ENCODE data around the gene LTC4S.

Gene LTC4S

GRCh38 chr5:179806250-179807048, 12.7 kb downstream of the LTC4S start, which contains the start of gene MGAT4B:
MGAT4B (minus strand) TSS chr5:179806866; CDS start chr5:179806583, 283 bp downstream.
- DNase-seq = peak; percentile 76

- DNase-seq = no peak
Measured at GRCh38 chr5:179812135-179812825, 18.5 kb downstream of the LTC4S start.

GRCh38 chr5:179812997-179813607, 19.3 kb downstream of the LTC4S start:
- no peak for DNase-seq

DNA sequence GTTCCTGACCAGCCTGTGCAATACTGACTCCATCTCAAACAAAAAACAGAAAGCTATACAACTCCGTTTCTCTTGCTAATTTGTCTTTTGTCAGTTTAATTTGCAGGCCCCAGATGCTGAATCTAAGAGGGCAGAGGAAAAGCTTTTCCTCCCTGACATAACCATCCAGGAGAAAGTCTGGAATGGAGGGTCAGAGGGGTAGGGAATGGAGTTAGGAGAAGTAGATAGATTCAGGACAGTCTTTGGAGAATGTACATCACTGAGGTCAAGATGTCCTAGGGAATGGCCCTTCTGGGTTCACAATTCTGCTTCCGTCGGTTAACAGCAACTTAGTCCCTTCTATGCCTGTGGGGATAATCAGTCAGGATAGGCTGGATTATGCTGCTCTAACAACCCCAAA, 20.3 kb downstream of the LTC4S start:
- DNase-seq = no peak

DNA sequence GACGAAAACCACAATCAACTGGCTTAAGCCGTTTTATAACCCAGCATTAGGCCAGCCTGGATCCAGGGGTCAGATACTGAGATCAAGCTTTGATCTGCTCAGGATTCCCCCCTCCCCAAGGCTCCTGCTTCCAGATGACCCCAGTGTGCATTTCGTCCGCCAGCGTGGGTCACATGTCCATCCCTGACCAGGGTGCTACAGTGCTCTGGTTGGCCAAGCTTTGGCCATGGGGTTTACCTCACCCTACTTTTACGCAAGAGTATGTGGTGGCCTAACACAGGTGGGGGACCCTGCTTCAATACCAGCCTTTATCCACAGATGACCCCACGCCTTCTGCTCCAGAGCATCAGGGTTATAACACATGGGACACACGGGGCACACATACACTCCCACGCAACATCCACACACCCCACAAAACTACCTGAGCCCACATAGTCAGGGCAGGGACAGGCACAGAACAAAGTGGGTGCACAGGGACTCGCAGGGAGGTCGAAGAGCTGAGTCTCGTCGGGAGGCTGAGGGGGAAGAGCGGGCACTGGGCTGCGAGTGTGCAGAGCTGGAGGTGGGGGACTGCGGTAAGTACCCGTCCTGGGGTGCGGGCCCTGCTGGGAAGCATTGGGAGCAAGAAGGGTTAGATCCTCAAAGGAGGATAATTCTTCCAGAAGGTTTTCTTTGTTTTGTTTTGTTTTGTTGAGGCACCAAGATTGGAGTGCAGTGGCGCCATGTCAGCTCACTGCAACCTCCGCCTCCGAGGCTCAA, 21.9 kb downstream of the LTC4S start:
- DNase-seq = no peak

DNA sequence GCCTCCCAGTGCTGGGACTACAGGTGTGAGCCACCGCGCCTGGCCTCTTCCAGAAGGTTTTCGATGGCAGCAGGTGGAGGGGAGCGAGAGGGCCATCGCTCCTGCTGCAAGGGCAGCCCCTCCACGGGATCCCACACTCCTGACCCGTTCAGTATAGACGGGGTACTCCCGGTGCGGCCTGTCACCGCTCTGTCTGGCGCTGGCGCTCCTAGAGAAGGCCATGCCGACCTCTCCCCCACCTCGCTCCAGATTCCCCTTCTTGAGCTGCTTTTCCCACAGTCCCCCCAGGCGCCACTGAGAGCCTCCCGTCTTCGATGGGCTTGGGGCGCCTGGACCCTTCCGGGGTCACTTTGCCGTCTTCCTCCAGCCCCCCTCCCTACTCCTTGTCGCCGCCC, 22.6 kb downstream of the LTC4S start:
- no peak for DNase-seq

DNA sequence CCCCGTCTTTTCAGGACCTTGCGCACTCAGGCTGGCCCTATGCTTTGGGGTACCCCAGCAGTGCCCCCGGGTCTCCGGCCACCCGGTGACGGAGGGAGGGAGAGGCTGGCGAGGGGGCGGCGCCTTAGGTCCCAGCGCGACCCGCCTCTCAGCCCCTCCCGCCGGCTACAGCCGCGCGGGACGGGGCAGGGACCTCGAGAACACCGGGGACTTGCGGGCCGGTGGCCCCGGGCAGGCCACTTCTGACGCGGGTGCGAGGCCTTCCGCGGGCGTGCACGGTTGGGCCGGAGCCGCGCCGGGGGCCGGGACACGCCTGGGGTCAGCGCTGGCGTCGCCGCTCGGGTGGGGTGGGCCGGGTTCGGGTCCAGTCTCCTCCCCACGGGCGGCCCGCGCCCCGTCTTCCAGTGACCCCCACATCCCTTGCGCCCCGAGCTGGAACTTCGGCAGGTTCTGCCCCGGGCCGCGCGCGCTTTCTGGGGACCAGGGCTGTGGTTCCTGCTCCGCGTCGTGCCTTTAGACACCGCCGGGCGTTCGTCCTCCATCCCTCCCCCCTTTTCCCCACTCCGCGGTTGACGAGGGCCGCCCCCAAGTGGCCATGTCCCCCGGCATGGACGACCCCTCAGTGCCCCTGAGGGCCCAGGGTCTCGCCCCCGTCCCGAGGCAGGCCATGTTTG, 23.1 kb downstream of the LTC4S start:
- peak; percentile 56 for DNase-seq

DNA sequence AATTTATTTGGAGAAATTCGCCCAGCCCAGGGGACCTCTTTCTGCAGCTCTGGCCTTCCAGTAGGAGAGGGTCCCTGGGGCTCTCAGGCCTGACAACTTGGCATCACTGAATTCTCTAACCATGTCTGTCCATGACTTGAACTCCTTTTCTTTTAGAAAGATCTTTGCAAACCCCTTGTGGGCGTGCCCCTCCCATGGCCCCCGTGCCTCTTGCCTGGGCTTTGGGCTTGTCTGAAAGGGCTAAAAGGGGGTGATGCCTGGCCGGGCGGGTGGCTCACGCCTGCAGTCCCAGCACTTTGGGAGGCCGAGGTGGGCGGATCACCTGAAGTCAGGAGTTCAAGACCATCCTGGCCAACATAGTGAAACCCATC, 23.7 kb downstream of the LTC4S start:
- DNase-seq = no peak

DNA sequence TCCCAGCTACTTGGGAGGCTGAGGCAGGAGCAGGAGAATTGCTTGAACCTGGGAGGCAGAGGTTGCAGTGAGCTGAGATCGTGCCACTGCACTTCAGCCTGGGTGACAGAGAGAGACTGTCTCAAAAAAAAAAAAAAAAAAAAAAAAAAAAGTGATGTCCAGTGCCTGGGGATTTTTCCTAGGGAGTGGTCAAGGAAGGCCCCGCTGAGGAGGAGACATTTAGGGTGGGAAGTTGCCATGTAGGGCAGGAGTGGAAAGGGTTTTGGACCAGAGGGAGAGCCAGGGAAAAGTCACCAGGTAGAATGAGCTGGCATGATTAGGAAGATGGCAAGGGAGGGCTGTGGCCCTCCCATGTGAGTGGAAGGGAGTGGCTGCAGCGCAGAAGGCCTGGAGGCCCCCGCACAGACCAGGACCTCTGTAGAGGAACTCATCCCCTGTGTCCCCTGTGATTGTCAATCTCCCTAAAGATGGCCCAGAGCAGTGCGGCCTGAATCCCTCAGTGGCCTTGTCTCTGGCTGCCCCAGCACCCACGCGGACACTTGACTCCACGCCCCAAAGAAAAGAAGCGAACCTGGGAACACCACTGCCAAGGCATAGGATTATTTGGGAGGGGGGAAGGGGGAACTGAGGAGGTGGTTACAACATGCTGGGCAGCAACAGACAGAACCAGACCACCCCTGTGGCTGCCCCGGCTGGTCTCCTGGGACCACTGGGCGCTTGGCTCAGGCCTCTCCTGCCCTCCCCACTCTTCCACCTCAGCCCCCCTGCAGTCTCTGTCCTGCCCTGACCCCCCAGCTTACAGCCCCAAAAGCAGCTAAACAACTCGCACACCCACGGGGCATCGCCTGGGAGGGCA, 24.3 kb downstream of the LTC4S start:
- no peak for DNase-seq

DNA sequence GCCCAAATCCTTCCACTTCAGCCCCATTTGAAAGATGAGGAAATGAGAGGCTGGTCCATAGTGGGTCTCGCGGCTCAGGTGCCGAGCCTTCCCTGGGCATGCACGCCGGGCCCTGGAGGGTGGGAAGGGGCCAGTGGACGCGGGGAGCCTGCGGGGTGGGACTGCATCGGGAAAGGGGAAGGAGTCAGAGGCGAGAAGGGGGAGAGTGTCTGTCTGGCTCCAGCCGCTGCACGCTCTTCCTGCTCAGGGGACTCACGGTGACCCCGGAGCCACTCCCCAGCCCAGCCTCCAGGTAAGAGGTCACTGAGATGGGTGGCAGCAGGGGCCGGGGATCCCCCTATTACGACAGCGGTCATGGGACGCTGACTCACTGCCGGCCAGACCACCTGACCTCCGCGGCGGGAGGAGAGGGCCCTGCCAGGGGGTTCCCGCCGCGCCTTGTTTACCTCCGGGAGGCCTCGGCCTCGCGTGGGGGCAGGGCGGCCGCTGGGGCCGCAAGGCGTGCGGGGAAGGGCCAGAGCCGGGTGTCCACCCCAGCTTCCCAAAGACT, 25.0 kb downstream of the LTC4S start:
- peak; percentile 76 for DNase-seq

DNA sequence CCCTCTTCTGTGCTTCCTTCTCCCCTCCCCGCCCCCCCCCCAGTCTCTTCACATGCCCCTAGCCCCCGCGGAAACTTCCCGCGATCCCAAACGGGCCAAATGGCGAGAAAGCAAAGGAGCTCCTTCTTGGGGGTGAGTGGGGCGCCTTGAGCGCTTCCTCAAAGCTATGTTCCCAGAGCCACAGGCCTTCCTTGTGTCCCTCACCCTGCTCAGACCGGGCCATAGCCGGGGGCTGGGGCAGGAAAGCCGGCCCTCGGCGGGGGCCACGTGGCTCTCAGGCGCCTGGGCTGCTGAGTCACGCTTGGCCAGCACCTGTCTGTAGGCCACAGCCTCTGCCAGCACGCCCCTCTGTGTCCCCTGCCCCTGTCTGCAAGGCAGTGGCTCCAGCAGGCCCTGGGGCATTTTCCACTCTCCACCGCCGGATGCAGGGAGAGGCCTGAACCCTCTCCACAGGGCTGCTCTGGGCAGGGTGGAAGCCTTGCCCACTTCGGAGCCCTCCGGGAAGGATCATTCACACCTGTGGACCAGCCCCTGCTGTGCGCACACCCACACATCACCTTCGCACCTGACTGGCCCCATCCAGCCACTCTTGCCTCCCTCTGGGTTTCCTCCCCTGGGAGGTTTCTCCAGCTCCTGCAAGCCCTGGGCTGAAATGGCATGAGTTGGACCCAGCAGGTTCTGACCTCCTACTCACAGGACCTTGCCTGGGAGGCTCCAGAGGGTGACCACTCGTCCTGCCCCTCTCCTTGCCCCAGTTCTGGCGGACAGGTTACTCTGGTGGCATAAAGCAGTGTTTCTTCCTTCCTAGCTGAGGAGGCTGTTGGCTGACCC, 25.7 kb downstream of the LTC4S start:
- DNase-seq = peak; percentile 73

DNA sequence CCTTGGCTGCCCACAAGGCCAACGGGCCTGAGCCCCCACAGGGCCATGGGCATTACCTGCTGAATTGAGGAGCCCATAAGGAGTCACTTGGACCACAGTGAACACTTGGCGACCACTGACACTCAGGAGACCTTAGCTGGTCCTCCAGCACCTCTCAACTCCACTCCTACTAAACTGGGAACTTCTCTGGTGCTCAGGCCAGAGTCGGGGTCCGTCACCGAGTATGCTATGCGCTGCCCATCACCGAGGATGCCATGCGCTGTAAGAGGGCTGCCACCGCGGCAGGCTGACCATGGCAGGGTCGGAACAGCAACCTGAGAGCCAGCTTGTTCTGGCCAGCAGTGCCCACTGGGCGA, 26.3 kb downstream of the LTC4S start:
- DNase-seq = no peak

- DNase-seq = peak; percentile 98
Measured at GRCh38 chr5:179820483-179821297, 26.9 kb downstream of the LTC4S start, which contains the start of gene SQSTM1. SQSTM1 (plus strand) TSS chr5:179820905; CDS start chr5:179820937, 32 bp downstream.

DNA sequence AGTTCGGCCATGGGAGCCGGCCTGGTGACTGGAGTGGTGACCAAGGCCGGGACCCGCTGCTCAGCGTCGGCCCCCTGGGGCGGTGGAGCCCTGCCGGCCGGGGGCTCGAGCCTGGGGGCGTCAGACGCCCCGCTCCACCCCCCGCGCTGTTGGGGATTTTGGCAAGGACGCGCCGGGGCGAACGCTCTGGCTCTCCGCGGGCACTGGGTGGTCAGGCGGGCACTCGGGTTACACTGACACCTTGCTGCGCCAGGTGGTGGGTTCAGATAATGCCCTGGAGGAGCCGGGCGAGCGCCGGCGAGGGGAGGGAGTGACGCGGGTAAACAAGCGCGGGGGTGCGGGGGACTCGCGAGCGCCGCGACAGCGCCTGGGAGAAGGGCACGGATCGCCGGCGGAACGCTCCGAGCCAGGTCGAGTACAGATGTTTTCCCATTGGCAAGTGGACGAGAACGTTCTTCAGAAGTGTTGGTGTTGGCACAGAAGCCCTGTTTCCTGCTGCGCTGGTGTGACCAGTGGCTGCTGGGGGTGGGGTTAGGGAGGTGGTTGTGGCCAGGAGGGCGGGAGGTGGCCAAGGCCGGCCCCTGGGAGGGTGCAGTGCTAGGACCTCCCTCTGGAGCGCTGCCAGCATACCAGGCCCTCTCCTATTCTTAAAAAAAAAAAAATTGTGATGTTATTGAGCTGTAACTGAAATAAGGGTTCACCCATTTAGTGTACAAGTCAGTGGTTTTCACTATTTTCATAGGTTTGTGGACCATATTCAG, 27.7 kb downstream of the LTC4S start:
- peak; percentile 89 for DNase-seq

DNA sequence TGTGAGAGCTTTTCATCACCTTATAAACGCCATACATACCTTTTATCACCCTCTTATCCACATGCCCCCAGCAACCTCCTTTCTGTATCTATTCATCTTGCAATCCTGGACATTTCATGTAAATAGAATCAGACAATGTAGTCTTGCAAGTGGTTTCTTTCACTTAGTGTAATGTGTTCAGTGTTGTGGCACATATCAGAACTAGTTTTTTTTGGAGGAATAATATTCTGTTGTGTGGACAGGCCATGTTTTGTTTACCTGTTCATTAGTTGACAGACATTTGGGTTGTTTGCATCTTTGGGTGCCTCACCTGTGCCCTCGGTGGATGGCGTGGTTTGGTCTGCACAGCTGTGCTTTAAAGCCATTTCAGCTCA, 28.3 kb downstream of the LTC4S start:
- no peak for DNase-seq

DNA sequence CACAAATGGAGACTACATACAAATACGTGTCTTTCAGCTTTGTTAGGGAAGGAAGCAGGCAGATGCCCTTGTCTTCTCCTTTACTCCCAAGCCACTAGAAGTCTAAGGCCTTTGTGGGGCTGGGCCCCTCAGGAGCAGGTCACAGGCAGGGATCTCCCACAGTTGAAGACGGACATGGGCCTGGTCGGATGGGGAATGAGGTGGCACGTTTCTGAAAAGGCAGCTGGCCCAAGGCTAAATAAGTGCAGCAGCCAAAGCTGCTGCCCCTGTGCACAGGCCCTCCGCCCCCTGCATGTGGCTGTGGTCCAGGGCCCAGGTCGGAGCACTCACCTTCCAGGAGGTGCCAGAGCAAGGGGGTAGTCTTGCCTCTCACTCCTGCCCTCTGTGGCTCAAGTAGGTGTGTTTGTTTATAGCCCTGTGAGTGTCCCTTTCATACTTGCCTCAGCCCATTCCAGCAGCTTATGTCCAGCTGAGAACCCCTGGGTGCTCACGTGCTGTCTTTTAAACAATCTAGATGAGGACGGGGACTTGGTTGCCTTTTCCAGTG, 28.7 kb downstream of the LTC4S start:
- DNase-seq = no peak

- no peak for DNase-seq
Measured at GRCh38 chr5:179823937-179824744, 30.4 kb downstream of the LTC4S start.
